Right atrium auricular region (tissue), 2 donors: ENCODE results near the gene TMPRSS11A. TPM values are rescaled to one million over a fixed set of nuclear protein-coding genes. Genes with fewer than 3 reads are reported as not detected.

Experiments
- DNase-seq: peaks from one replicate; pipeline ENCODE4 v3.0.0-alpha.2; 2019; ENCODE audit warnings: low spot score
- H3K27ac ChIP-seq, 2 donors: fragments of 200-600 bp; sonication (generic); 1 replicate in 1 of 2; 2 replicates in 1 of 2; pipeline ENCODE4 v1.5.1; 2016 to 2019
- H3K27me3 ChIP-seq, 2 donors: fragments of 200-600 bp; sonication (generic); one replicate each; pipeline versions ENCODE4 v1.5.1 to v1.6.0; 2017 to 2019
- H3K36me3 ChIP-seq: fragments of 200-600 bp; sonication (generic); one replicate; pipeline ENCODE4 v1.5.1; 2016
- H3K4me1 ChIP-seq, 2 donors: fragments of 200-600 bp; sonication (generic); one replicate each; pipeline versions ENCODE4 v1.5.1 to v1.6.0; 2017 to 2019
- H3K4me3 ChIP-seq, 2 donors: fragments of 200-600 bp; sonication (generic); 1 replicate in 1 of 2; 2 replicates in 1 of 2; pipeline ENCODE4 v1.5.1; 2017 to 2019; ENCODE audit warnings: mild to moderate bottlenecking in 1 of 2, moderate library complexity in 1 of 2
- H3K9me3 ChIP-seq, 2 donors: fragments of 200-600 bp; sonication (generic); one replicate each; pipeline ENCODE4 v1.5.1; 2019
- CTCF ChIP-seq, 2 donors: fragments of 200-600 bp; sonication (generic); IDR thresholded peaks; one replicate each; pipeline ENCODE4 v1.5.1; 2019; ENCODE audit warnings: antibody characterized with exemption in 2 of 2
- total RNA-seq, 2 donors: library from RNA; depleted of rRNA; stranded (reverse); fragments of >200 nt; gene quantifications; one replicate each; pipeline ENCODE4 v1.1.0, GENCODE V29; 2016

Gene TMPRSS11A
- total RNA-seq, 2 donors from 2014 or later = not detected

- no peaks in the 10 kb centered on the region for H3K4me1 ChIP-seq
- H3K36me3 ChIP-seq = no peaks in the 10 kb centered on the region
- TF ChIP-seq CTCF (IDR thresholded peaks at IDR 0.05) = no peak
- H3K4me3 ChIP-seq = no peak overlapping the region
- no peaks in the 10 kb centered on the region for H3K27me3 ChIP-seq
- no peak for DNase-seq
- no peak overlapping the region for H3K27ac ChIP-seq
- H3K9me3 ChIP-seq = peaks cover 0 to 4% of the 10 kb centered on the region in 2 donors
Observed at GRCh38 chr4:67935888-67936287, 27.4 kb downstream of the TMPRSS11A start.

DNA sequence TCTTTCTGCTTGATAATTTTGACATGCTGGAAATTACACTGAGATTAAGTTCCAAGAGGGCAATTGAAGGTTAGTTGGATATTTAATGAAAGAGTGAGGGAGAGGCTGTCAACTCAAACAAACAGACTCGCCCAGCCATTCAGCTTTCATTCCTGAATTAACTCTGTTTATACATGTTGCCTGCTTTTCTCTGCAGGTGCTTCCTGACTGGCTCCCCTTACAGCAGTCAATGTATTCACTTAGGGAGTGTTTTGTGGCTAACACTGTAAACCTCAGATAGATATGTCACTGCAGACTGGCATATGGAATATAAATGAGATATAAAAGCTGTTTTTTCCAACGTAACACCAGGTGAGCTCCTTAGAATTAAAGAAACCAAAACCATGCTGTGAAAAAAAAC is 28.7 kb downstream of the TMPRSS11A start:
- DNase-seq = no peak
- no peaks in the 10 kb centered on the region for H3K4me1 ChIP-seq
- H3K27ac ChIP-seq = no peak overlapping the region
- H3K36me3 ChIP-seq = no peaks in the 10 kb centered on the region
- H3K27me3 ChIP-seq = no peaks in the 10 kb centered on the region
- H3K4me3 ChIP-seq = no peak overlapping the region
- peaks cover 0 to 4% of the 10 kb centered on the region in 2 donors for H3K9me3 ChIP-seq
- no peak for TF ChIP-seq CTCF (IDR thresholded peaks at IDR 0.05)

DNA sequence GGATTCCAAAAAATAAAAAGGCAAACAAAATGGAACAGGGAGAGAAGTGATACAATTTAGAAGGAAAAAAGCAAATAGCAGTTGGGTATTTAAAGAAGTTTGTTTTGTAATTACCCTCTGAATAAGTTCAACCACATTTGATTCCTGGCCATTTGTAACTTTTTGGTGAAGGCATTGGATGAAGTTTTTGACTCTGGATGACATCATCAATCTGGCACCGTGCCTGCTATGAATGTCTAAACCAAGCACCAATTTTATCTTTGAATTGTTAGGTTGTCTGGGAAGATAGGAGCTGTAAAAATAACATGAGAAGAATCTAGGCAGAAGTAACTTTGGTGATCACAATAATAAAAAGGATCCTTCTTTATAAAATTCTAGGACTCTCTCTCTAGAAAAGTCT is 29.5 kb downstream of the TMPRSS11A start:
- Histone ChIP-seq H3K36me3 (no peaks in the 10 kb centered on the region), H3K27me3 (no peaks in the 10 kb centered on the region), H3K27ac (no peak overlapping the region), H3K4me1 (no peaks in the 10 kb centered on the region), H3K9me3 (peaks cover 0 to 3% of the 10 kb centered on the region in 2 donors), H3K4me3 (no peak overlapping the region)
- no peak for TF ChIP-seq CTCF (IDR thresholded peaks at IDR 0.05)
- DNase-seq = no peak

DNA sequence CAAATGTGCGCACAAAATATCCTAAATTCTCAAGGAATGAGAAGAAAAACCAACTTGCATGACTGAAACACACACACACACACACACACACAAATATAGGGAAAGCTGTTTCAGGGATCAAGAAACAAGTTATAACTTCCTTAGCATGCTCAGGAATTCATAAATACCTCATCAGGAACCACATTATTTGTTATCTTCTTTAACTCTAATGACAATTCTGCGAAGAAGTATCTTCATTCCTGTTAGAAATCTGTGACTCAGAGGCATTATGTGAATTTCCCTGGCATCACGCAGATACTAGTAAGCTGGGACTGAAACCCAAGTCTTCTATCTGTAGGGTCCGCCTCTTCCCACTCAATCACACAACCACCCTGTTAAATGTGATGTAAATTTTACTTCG is 30.3 kb downstream of the TMPRSS11A start:
- Histone ChIP-seq H3K36me3 (no peaks in the 10 kb centered on the region), H3K4me3 (no peak overlapping the region)
- no peak for TF ChIP-seq CTCF (IDR thresholded peaks at IDR 0.05)

DNA sequence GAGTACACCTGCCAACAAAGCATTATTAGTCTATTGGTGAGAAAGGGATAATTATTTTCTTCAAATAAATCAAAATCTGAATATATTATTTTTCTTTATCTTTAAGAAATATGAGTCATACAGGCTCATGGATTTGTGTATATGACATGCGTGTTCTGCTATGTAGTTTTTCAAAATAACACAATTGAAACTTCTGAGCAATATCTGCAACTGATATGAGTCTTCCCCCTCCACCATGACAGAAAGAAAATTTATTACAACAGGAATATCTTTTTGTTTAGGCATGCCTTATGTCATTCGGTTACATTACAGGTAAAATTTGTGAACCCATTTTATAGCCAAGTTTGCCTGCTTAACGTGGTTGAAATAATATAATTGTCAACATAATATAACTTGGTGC is 32.0 kb downstream of the TMPRSS11A start:
- Histone ChIP-seq H3K27me3 (no peaks in the 10 kb centered on the region), H3K4me3 (no peak overlapping the region), H3K9me3 (no peaks in the 10 kb centered on the region), H3K36me3 (no peaks in the 10 kb centered on the region), H3K27ac (no peak overlapping the region), H3K4me1 (no peaks in the 10 kb centered on the region)
- no peak for TF ChIP-seq CTCF (IDR thresholded peaks at IDR 0.05)
- DNase-seq = no peak

More for the DNA sequence above, 30.3 kb downstream of the TMPRSS11A start:
- DNase-seq = no peak
- H3K4me1 ChIP-seq = no peaks in the 10 kb centered on the region
- no peaks in the 10 kb centered on the region for H3K27me3 ChIP-seq
- no peak overlapping the region for H3K27ac ChIP-seq
- no peaks in the 10 kb centered on the region for H3K9me3 ChIP-seq

- Histone ChIP-seq H3K27me3 (no peaks in the 10 kb centered on the region), H3K27ac (no peak overlapping the region), H3K4me3 (no peak overlapping the region), H3K9me3 (no peaks in the 10 kb centered on the region), H3K36me3 (no peaks in the 10 kb centered on the region), H3K4me1 (no peaks in the 10 kb centered on the region)
- no peak for TF ChIP-seq CTCF (IDR thresholded peaks at IDR 0.05)
- DNase-seq = no peak
Observed at GRCh38 chr4:67929426-67929825, 33.9 kb downstream of the TMPRSS11A start.
